Measurements from ENCODE around the gene UBR2. TPM values are rescaled to one million over a fixed set of nuclear protein-coding genes. Genes with fewer than 3 reads are reported as not detected.

The UBR2 gene
- total and polyA plus RNA-seq, 9 of the 15 experiments (the other 6 are each of a cell fraction or from before 2014, with no cell fraction given), result 9.1 to 38.9 (median 23.4) TPM

GRCh38 chr6:42547407-42548329 lies 16.2 kb upstream of the UBR2 start (continued):
- 0 out of 2 replicates have a peak, but pooled peaks have one; percentile 70 for TF ChIP-seq ZBTB9 (CRISPR knock-in tag; IDR thresholded peaks at IDR 0.05)
- TF ChIP-seq MTF1 (CRISPR knock-in tag; IDR thresholded peaks at IDR 0.05; ENCODE audit: borderline replicate concordance), result no peak
- TF ChIP-seq WHSC1 (IDR thresholded peaks at IDR 0.05; ENCODE audit: low read length), result no peak
- TF ChIP-seq NEUROD1 (IDR thresholded peaks at IDR 0.05; ENCODE audit: borderline replicate concordance, low read depth, low read length, partially characterized antibody), result no peak
- TF ChIP-seq CBX8 (IDR thresholded peaks at IDR 0.05; ENCODE audit: borderline replicate concordance, extremely low read depth, low read depth, low read length, poor library complexity, severe bottlenecking), result no peak
- no peak for TF ChIP-seq ZNF766 (CRISPR knock-in tag; conservative IDR thresholded peaks at IDR 0.05)
- TF ChIP-seq ETV1 (tag; conservative IDR thresholded peaks at IDR 0.05; ENCODE audit: low read depth), result no peak
- TF ChIP-seq AFF1 (IDR thresholded peaks at IDR 0.05; ENCODE audit: low read depth in 1 of 2, partially characterized antibody in 2 of 2), result no peak
- no peak for TF ChIP-seq ZNF780A (CRISPR knock-in tag; IDR thresholded peaks at IDR 0.05)
- no peak for TF ChIP-seq KAT7 (CRISPR knock-in tag; IDR thresholded peaks at IDR 0.05; ENCODE audit: borderline replicate concordance)
- no peak for TF ChIP-seq SNIP1 (IDR thresholded peaks at IDR 0.05; ENCODE audit: low read depth)
- TF ChIP-seq ELF1 (tag; IDR thresholded peaks at IDR 0.05), result no peak
- peak; percentile 79 for TF ChIP-seq CTCFL (IDR thresholded peaks at IDR 0.05; ENCODE audit: borderline replicate concordance, insufficient read depth, low read depth, low read length, poor library complexity, severe bottlenecking)
- no peak for TF ChIP-seq MYNN (IDR thresholded peaks at IDR 0.05)
- no peak for TF ChIP-seq MYNN (CRISPR knock-in tag; IDR thresholded peaks at IDR 0.05)
- no peak for TF ChIP-seq TCFL5 (CRISPR knock-in tag; conservative IDR thresholded peaks at IDR 0.05)
- TF ChIP-seq PRMT5 (CRISPR knock-in tag; IDR thresholded peaks at IDR 0.05), result no peak
- peak in 1 of 2 experiments; percentile 57; a peak in 1 of 4 replicates for TF ChIP-seq ARNT (IDR thresholded peaks at IDR 0.05)
